ENCODE results near the gene SNED1. TPM values are rescaled to one million over a fixed set of nuclear protein-coding genes. Genes with fewer than 3 reads are reported as not detected.

The SNED1 gene
- total RNA-seq, 2 experiments from 2014 or later: 1.4 to 1.8 TPM

- no peak for TF ChIP-seq CTCF (IDR thresholded peaks at IDR 0.05)
- DNase-seq (no peak), ATAC-seq (peak; percentile 42)
- Mint-ChIP-seq H3K4me3 (no peak overlapping the region), H3K36me3 (ENCODE audit: low read depth) (no peaks in the 10 kb centered on the region), H3K27ac (no peak overlapping the region), H3K9me3 (no peaks in the 10 kb centered on the region), H3K27me3 (no peaks in the 10 kb centered on the region), H3K4me1 (ENCODE audit: low read depth) (no peaks in the 10 kb centered on the region)
- intact Hi-C loops (cut with micrococcal nuclease): no loop called here
- ChIA-PET CTCF (interaction anchor here (0.6 to 1.2 kb wide), 2 partner anchors 8 to 24 kb away, joined by 3 read pairs; no protein-coding TSS in a partner anchor), POLR2A (no interaction called here)
Observed at GRCh38 chr2:240989451-240990265, 8.8 kb upstream of the SNED1 start.

- DNase-seq (no peak), ATAC-seq (no peak)
- TF ChIP-seq CTCF (IDR thresholded peaks at IDR 0.05): no peak
- intact Hi-C loops (cut with micrococcal nuclease): no loop called here
- ChIA-PET CTCF (interaction anchor here (0.6 kb wide), 1 partner anchor 8 kb away, joined by 3 read pairs; no protein-coding TSS in a partner anchor), POLR2A (no interaction called here)
- H3K4me1 Mint-ChIP-seq (ENCODE audit: low read depth): no peaks in the 10 kb centered on the region
- H3K36me3 Mint-ChIP-seq (ENCODE audit: low read depth): no peaks in the 10 kb centered on the region
- H3K27ac Mint-ChIP-seq: no peak overlapping the region
- H3K9me3 Mint-ChIP-seq: no peaks in the 10 kb centered on the region
- no peak overlapping the region for H3K4me3 Mint-ChIP-seq
- no peaks in the 10 kb centered on the region for H3K27me3 Mint-ChIP-seq
Observed at GRCh38 chr2:240990266-240990529, 8.2 kb upstream of the SNED1 start.

GRCh38 chr2:240990726-240991377 lies 7.6 kb upstream of the SNED1 start:
- Mint-ChIP-seq H3K4me3 (no peak overlapping the region), H3K27me3 (no peaks in the 10 kb centered on the region), H3K36me3 (ENCODE audit: low read depth) (no peaks in the 10 kb centered on the region), H3K27ac (no peak overlapping the region), H3K4me1 (ENCODE audit: low read depth) (no peaks in the 10 kb centered on the region), H3K9me3 (no peaks in the 10 kb centered on the region)
- ATAC-seq (no peak), DNase-seq (no peak)
- TF ChIP-seq CTCF (IDR thresholded peaks at IDR 0.05): no peak
- CTCF ChIA-PET: no interaction called here
- intact Hi-C loops (cut with micrococcal nuclease): no loop called here
- POLR2A ChIA-PET: no interaction called here

GRCh38 chr2:240991378-240992263 lies 6.8 kb upstream of the SNED1 start:
- CTCF ChIA-PET: no interaction called here
- no peak for DNase-seq

More at GRCh38 chr2:240991378-240992263, 6.8 kb upstream of the SNED1 start:
- TF ChIP-seq CTCF (IDR thresholded peaks at IDR 0.05): no peak
- no peaks in the 10 kb centered on the region for H3K27me3 Mint-ChIP-seq
- no peaks in the 10 kb centered on the region for H3K9me3 Mint-ChIP-seq
- intact Hi-C loops (cut with micrococcal nuclease): no loop called here
- no peak overlapping the region for H3K4me3 Mint-ChIP-seq
- ATAC-seq: no peak
- H3K36me3 Mint-ChIP-seq (ENCODE audit: low read depth): no peaks in the 10 kb centered on the region
- no peaks in the 10 kb centered on the region for H3K4me1 Mint-ChIP-seq (ENCODE audit: low read depth)
- POLR2A ChIA-PET: no interaction called here
- H3K27ac Mint-ChIP-seq: no peak overlapping the region

Measured in activated CD8-positive, alpha-beta T cell treated with anti-CD3 and anti-CD28 coated beads for 36 hours (primary cell).